Uterus (tissue), 4 donors: ENCODE measurements around the gene NOS1AP. TPM values are rescaled to one million over a fixed set of nuclear protein-coding genes. Genes with fewer than 3 reads are reported as not detected.

Source experiments
- DNase-seq, 2 donors: peaks; one replicate each; pipeline ENCODE4 v3.0.0-alpha.2; 2019 to 2020
- H3K27ac ChIP-seq, 2 donors: fragments of 200-600 bp; sonication (generic); 1 replicate in 1 of 2; 2 replicates in 1 of 2; pipeline ENCODE4 v1.5.1; 2016 to 2018
- H3K27me3 ChIP-seq, 2 donors: fragments of 200-600 bp; sonication (generic); one replicate each; pipeline ENCODE4 v1.5.1; 2018 to 2019; ENCODE audit warnings: control low read depth in 1 of 2
- H3K36me3 ChIP-seq, 2 donors: fragments of 200-600 bp; sonication (generic); one replicate each; pipeline ENCODE4 v1.5.1; 2019; ENCODE audit warnings: control low read depth in 1 of 2
- H3K4me1 ChIP-seq, 2 donors: fragments of 200-600 bp; sonication (generic); one replicate each; pipeline ENCODE4 v1.5.1; 2018 to 2019; ENCODE audit warnings: control low read depth in 1 of 2
- H3K4me3 ChIP-seq, 2 donors: fragments of 200-600 bp; sonication (generic); 1 replicate in 1 of 2; 2 replicates in 1 of 2; pipeline ENCODE4 v1.5.1; 2018 to 2019; ENCODE audit warnings: mild to moderate bottlenecking in 1 of 2
- H3K9me3 ChIP-seq, 2 donors: fragments of 200-600 bp; sonication (generic); one replicate each; pipeline ENCODE4 v1.5.1; 2019; ENCODE audit warnings: control low read depth in 1 of 2
- CTCF ChIP-seq, 4 experiments: fragments of 200-600 bp in 2 of 4; fragments of 450-650 bp in 2 of 4; sonication (generic) in 2 of 4; IDR thresholded peaks; one replicate each; pipeline ENCODE4 v1.5.1; 2016 to 2019; ENCODE audit warnings: antibody characterized with exemption in 4 of 4, mild to moderate bottlenecking in 2 of 4, moderate library complexity in 1 of 4
- POLR2A ChIP-seq, 2 donors: fragments of 450-650 bp; IDR thresholded peaks; one replicate each; pipeline ENCODE4 v1.6.1; 2016; ENCODE audit warnings: antibody characterized with exemption in 2 of 2, mild to moderate bottlenecking in 1 of 2, moderate library complexity in 1 of 2
- intact Hi-C: fragments of 100-400 bp; cut with DNase I; formaldehyde crosslinking; loops from one replicate; pipeline ENCODE4 v1.15.1; 2023; ENCODE audit warnings: low total_unique reads
- total RNA-seq, 4 donors: library from RNA; depleted of rRNA in 3 of 4; stranded (reverse); fragments of >200 nt in 3 of 4; gene quantifications; one replicate each; pipeline versions ENCODE4 v1.1.0 to v1.2.4, GENCODE V29; 2014 to 2023
- donor health status: DM: yes; HTN: yes; CAD: no.

NOS1AP gene
- total RNA-seq, 4 donors from 2014 or later, result under 0.01 to 5.3 (median 1.9) TPM; not detected in 1

DNA sequence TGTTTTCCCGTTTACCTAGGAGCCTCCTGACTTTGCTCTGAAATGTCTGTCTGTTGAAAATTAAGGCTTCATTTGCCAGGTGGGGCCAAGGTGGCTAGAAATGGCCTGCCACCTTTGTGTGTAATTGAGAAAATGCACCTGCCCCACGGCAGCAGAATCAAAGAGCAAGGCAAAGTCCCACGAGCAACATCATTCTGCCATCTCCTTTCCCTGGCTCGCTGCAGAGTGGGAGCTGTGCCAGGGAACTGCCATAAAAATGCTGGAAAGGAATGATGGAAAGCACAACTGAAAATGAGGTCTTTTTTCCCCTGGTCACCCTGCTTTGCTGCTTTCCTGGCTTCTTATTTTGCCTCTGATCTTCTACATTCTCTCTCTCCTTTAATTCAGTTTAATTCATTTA, 40.3 kb upstream of the NOS1AP start:
- no peaks in the 10 kb centered on the region for H3K4me1 ChIP-seq
- no peak overlapping the region for H3K4me3 ChIP-seq
- H3K9me3 ChIP-seq, result no peaks in the 10 kb centered on the region
- intact Hi-C loops, result no loop called here
- no peak for TF ChIP-seq POLR2A (IDR thresholded peaks at IDR 0.05)
- no peak for TF ChIP-seq CTCF (IDR thresholded peaks at IDR 0.05)
- H3K27me3 ChIP-seq, result no peaks in the 10 kb centered on the region
- H3K36me3 ChIP-seq, result no peaks in the 10 kb centered on the region
- DNase-seq, result peak in 1 of 2 donors; percentile 44
- no peak overlapping the region for H3K27ac ChIP-seq

DNA sequence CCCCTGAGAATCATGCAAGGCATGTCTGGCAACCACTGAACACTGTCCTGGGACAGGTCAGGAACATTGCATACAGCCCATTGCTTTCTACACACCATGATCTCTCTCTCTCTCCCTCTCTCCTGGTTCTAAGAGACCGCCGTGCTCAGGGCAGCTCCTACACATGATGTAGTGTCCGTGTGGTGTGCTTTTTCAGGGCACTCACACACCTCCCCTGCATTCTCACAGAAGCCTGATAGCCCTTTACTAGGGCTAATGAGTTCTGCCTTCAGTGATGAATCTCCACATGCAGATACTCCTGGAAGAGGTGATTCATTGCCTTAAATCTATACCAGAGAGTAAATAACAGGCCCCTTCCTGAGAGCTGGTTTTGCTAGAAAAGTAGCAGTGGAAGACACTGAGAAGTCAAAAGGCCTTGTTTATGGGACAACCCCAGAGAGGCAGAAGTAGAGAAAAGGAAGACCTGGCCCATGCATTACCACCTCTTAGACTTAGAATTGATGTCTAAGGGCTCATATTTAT, 38.7 kb upstream of the NOS1AP start:
- Histone ChIP-seq H3K36me3 (no peaks in the 10 kb centered on the region), H3K4me1 (no peaks in the 10 kb centered on the region), H3K9me3 (no peaks in the 10 kb centered on the region), H3K4me3 (no peak overlapping the region), H3K27ac (no peak overlapping the region), H3K27me3 (no peaks in the 10 kb centered on the region)
- no peak for DNase-seq
- intact Hi-C loops, result loop anchor here (10.0 kb wide), 1 partner anchor 236 kb away; no protein-coding TSS in a partner anchor
- TF ChIP-seq CTCF (IDR thresholded peaks at IDR 0.05) (no peak), POLR2A (IDR thresholded peaks at IDR 0.05) (no peak)

GRCh38 chr1:162033428-162033827, 36.1 kb upstream of the NOS1AP start:
- no peak overlapping the region for H3K27ac ChIP-seq
- no peaks in the 10 kb centered on the region for H3K4me1 ChIP-seq
- intact Hi-C loops, result loop anchor here (10.0 kb wide), 1 partner anchor 239 kb away; no protein-coding TSS in a partner anchor
- no peaks in the 10 kb centered on the region for H3K9me3 ChIP-seq
- DNase-seq, result no peak
- no peaks in the 10 kb centered on the region for H3K27me3 ChIP-seq
- TF ChIP-seq POLR2A (IDR thresholded peaks at IDR 0.05) (no peak), CTCF (IDR thresholded peaks at IDR 0.05) (no peak)
- H3K4me3 ChIP-seq, result no peak overlapping the region
- H3K36me3 ChIP-seq, result no peaks in the 10 kb centered on the region

DNA sequence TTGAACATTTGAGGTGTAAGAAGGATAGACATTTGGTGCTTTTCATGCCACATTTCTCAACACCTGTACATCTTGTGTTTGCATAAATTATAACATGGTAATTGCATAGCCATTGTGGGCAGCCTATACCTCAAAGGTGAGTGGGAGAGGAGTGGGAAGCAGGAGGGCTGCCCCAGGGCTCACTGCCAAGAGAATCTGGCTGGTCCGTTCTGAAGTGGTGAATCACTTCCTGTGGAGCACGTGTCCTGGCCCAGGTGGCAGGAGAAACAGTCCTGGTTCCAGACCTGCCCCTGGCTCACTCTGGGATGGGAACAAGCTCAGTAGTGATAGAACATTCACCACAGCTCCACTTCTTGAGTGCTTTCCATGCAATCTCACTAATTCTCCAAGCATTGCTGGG, 34.2 kb upstream of the NOS1AP start:
- DNase-seq, result no peak
- Histone ChIP-seq H3K4me3 (no peak overlapping the region), H3K36me3 (no peaks in the 10 kb centered on the region), H3K27ac (no peak overlapping the region), H3K27me3 (no peaks in the 10 kb centered on the region), H3K4me1 (no peaks in the 10 kb centered on the region), H3K9me3 (no peaks in the 10 kb centered on the region)
- intact Hi-C loops, result loop anchor here (10.0 kb wide), 1 partner anchor 240 kb away; no protein-coding TSS in a partner anchor
- no peak for TF ChIP-seq POLR2A (IDR thresholded peaks at IDR 0.05)
- no peak for TF ChIP-seq CTCF (IDR thresholded peaks at IDR 0.05)

DNA sequence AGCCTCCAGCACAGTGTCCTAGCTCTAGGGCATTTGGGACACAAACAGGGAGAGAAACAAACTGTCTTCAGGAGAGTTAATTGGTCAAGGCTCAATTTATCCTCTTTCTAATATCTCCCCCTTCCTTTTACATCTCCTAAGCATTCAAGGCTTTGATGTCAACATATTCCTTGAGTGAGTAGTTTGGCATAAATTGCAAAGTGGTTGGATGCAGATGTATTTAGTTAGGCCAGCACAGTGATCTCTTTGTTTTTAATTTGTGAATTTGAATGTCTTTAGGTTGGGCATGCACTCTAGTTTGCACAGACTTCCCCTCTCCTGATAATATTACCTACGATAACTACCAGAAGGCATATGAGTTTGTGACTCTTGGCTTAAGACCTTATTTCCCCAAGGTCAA, 33.3 kb upstream of the NOS1AP start:
- Histone ChIP-seq H3K4me3 (no peak overlapping the region), H3K27ac (no peak overlapping the region), H3K27me3 (no peaks in the 10 kb centered on the region), H3K36me3 (no peaks in the 10 kb centered on the region), H3K9me3 (no peaks in the 10 kb centered on the region), H3K4me1 (no peaks in the 10 kb centered on the region)
- DNase-seq, result no peak
- intact Hi-C loops, result loop anchor here (10.0 kb wide), 1 partner anchor 241 kb away; no protein-coding TSS in a partner anchor
- no peak for TF ChIP-seq POLR2A (IDR thresholded peaks at IDR 0.05)
- no peak for TF ChIP-seq CTCF (IDR thresholded peaks at IDR 0.05)
